ENCODE results near the gene PLEK2. TPM values are rescaled to one million over a fixed set of nuclear protein-coding genes. Genes with fewer than 3 reads are reported as not detected.

Gene PLEK2
- total RNA-seq, 1 donor from 2014 or later: not detected

GRCh38 chr14:67389811-67390534 lies 22.0 kb downstream of the PLEK2 start:
- DNase-seq (ENCODE audit: low spot score in 2 of 2, unreplicated experiment in 2 of 2): no peak
- Mint-ChIP-seq H3K36me3 (peaks cover 5% of the 10 kb centered on the region), H3K4me1 (peaks cover 35% of the 10 kb centered on the region), H3K4me3 (no peak overlapping the region), H3K27ac (no peak overlapping the region), H3K27me3 (ENCODE audit: low read depth) (no peaks in the 10 kb centered on the region), H3K9me3 (no peaks in the 10 kb centered on the region)
- TF ChIP-seq CTCF (IDR thresholded peaks at IDR 0.05; ENCODE audit: unreplicated experiment): no peak

- H3K4me3 Mint-ChIP-seq: no peak overlapping the region
- no peak for DNase-seq (ENCODE audit: low spot score in 2 of 2, unreplicated experiment in 2 of 2)
- peaks cover 10% of the 10 kb centered on the region for H3K36me3 Mint-ChIP-seq
- H3K4me1 Mint-ChIP-seq: peaks cover 40% of the 10 kb centered on the region
- H3K9me3 Mint-ChIP-seq: no peaks in the 10 kb centered on the region
- no peak overlapping the region for H3K27ac Mint-ChIP-seq
- no peak for TF ChIP-seq CTCF (IDR thresholded peaks at IDR 0.05; ENCODE audit: unreplicated experiment)
- no peaks in the 10 kb centered on the region for H3K27me3 Mint-ChIP-seq (ENCODE audit: low read depth)
These were observed 22.7 kb downstream of the PLEK2 start for GRCh38 chr14:67389275-67389674.

- H3K4me3 Mint-ChIP-seq: no peak overlapping the region
- peaks cover 23% of the 10 kb centered on the region for H3K36me3 Mint-ChIP-seq
- peaks cover 31% of the 10 kb centered on the region for H3K4me1 Mint-ChIP-seq
- no peak overlapping the region for H3K27ac Mint-ChIP-seq
- H3K9me3 Mint-ChIP-seq: no peaks in the 10 kb centered on the region
- no peaks in the 10 kb centered on the region for H3K27me3 Mint-ChIP-seq (ENCODE audit: low read depth)
- no peak for DNase-seq (ENCODE audit: low spot score in 2 of 2, unreplicated experiment in 2 of 2)
- TF ChIP-seq CTCF (IDR thresholded peaks at IDR 0.05; ENCODE audit: unreplicated experiment): no peak
These were observed 24.8 kb downstream of the PLEK2 start for GRCh38 chr14:67387195-67387594.

GRCh38 chr14:67385618-67386017 lies 26.3 kb downstream of the PLEK2 start:
- Mint-ChIP-seq H3K27me3 (ENCODE audit: low read depth) (no peaks in the 10 kb centered on the region), H3K4me1 (peaks cover 18% of the 10 kb centered on the region), H3K4me3 (no peak overlapping the region), H3K9me3 (no peaks in the 10 kb centered on the region), H3K27ac (peak overlapping the region; percentile 16), H3K36me3 (peaks cover 29% of the 10 kb centered on the region)
- no peak for TF ChIP-seq CTCF (IDR thresholded peaks at IDR 0.05; ENCODE audit: unreplicated experiment)
- DNase-seq (ENCODE audit: low spot score in 2 of 2, unreplicated experiment in 2 of 2): no peak

- Mint-ChIP-seq H3K36me3 (peaks cover 31% of the 10 kb centered on the region), H3K9me3 (no peaks in the 10 kb centered on the region), H3K27me3 (ENCODE audit: low read depth) (no peaks in the 10 kb centered on the region), H3K4me1 (peaks cover 18% of the 10 kb centered on the region), H3K4me3 (no peak overlapping the region), H3K27ac (peak overlapping the region; percentile 34)
- DNase-seq (ENCODE audit: low spot score in 2 of 2, unreplicated experiment in 2 of 2): no peak
- TF ChIP-seq CTCF (IDR thresholded peaks at IDR 0.05; ENCODE audit: unreplicated experiment): no peak
These were observed 26.8 kb downstream of the PLEK2 start for GRCh38 chr14:67385120-67385519.

All from mesothelial cell of epicardium (in vitro differentiated cells).